Right lung (tissue), 5 donors: ENCODE results near the gene CTNNA3. TPM values are rescaled to one million over a fixed set of nuclear protein-coding genes. Genes with fewer than 3 reads are reported as not detected.

Experiments
- DNase-seq, 2 donors: peaks; one replicate each; pipeline ENCODE4 v3.0.0-alpha.2; 2013
- polyA plus RNA-seq, 5 donors: library from polyadenylated mRNA; unstranded; fragments of 120-200 nt; gene quantifications; one replicate each; pipeline versions ENCODE4 v1.2.1 to v1.2.3, GENCODE V29; 2013; ENCODE audit warnings: inconsistent platforms in 1 of 5, low replicate concordance in 1 of 5; ENCODE audit not compliant: insufficient read length in 5 of 5, insufficient read depth in 1 of 5

CTNNA3 gene
- polyA plus RNA-seq, 5 donors, result 4.4 to 9.5 (median 5.2) TPM

- DNase-seq, result no peak
These were observed 30.5 kb downstream of the CTNNA3 start for GRCh38 chr10:67665491-67665890.

GRCh38 chr10:67664942-67665341 is 31.1 kb downstream of the CTNNA3 start:
- DNase-seq, result no peak

GRCh38 chr10:67663449-67664087 is 32.4 kb downstream of the CTNNA3 start:
- DNase-seq, result no peak

GRCh38 chr10:67662415-67662814 is 33.6 kb downstream of the CTNNA3 start:
- DNase-seq, result no peak

GRCh38 chr10:67659497-67659896 is 36.5 kb downstream of the CTNNA3 start:
- DNase-seq, result no peak

- DNase-seq, result no peak
These were observed 38.2 kb downstream of the CTNNA3 start for GRCh38 chr10:67657775-67658174.

GRCh38 chr10:67650558-67650957 is 45.4 kb downstream of the CTNNA3 start:
- no peak for DNase-seq

GRCh38 chr10:67648613-67649229 is 47.3 kb downstream of the CTNNA3 start:
- DNase-seq, result no peak

GRCh38 chr10:67630904-67631303 is 65.1 kb downstream of the CTNNA3 start:
- no peak for DNase-seq

GRCh38 chr10:67629461-67629971 is 66.5 kb downstream of the CTNNA3 start:
- no peak for DNase-seq

- no peak for DNase-seq
These were observed 73.0 kb downstream of the CTNNA3 start for GRCh38 chr10:67622984-67623383.

GRCh38 chr10:67622511-67622910 is 73.5 kb downstream of the CTNNA3 start:
- DNase-seq, result no peak

- no peak for DNase-seq
These were observed 74.2 kb downstream of the CTNNA3 start for GRCh38 chr10:67621834-67622233.

- no peak for DNase-seq
These were observed 77.9 kb downstream of the CTNNA3 start for GRCh38 chr10:67618116-67618515.

GRCh38 chr10:67612577-67613537 is 83.1 kb downstream of the CTNNA3 start:
- no peak for DNase-seq

GRCh38 chr10:67612176-67612575 is 83.8 kb downstream of the CTNNA3 start:
- DNase-seq, result no peak

- DNase-seq, result no peak
These were observed 85.8 kb downstream of the CTNNA3 start for GRCh38 chr10:67609996-67610793.

- no peak for DNase-seq
These were observed 88.0 kb downstream of the CTNNA3 start for GRCh38 chr10:67608001-67608400.

- no peak for DNase-seq
These were observed 88.5 kb downstream of the CTNNA3 start for GRCh38 chr10:67607472-67607871.

- no peak for DNase-seq
These were observed 89.4 kb downstream of the CTNNA3 start for GRCh38 chr10:67606572-67606971.

GRCh38 chr10:67603701-67604100 is 92.3 kb downstream of the CTNNA3 start:
- DNase-seq, result no peak

GRCh38 chr10:67603086-67603485 is 92.9 kb downstream of the CTNNA3 start:
- DNase-seq, result no peak
